IMR-90 (cell line): Measurements from ENCODE around the gene TRAPPC2B. TPM values are rescaled to one million over a fixed set of nuclear protein-coding genes. Genes with fewer than 3 reads are reported as not detected.

Source experiments
- ATAC-seq: fragments of 200-7000 bp; cut with Tn5 transposase; 2 replicates; pipeline ENCODE4 v1.9.1; 2020; ENCODE audit warnings: low read depth, mild to moderate bottlenecking, moderate library complexity
- BruUV-seq: library from RNA; stranded (reverse); fragments of 400-500 nt; replicated peaks from 2 replicates; lab custom pipeline; 2021; lab: Mats Ljungman, UMichigan
- CTCF ChIA-PET: fragments of 300-600 bp; formaldehyde crosslinking; extraction: SDS; loops from one replicate; lab custom pipeline; 2021; ENCODE audit warnings: antibody characterized with exemption; lab: Yijun Ruan, JAX
- POLR2A ChIA-PET: fragments of 300-600 bp; sonication (Branson Sonifier 250); formaldehyde crosslinking; loops from one replicate; lab custom pipeline; 2022; ENCODE audit warnings: antibody characterized with exemption; ENCODE audit not compliant: unreplicated experiment; lab: Charles Lee
- DNase-seq: peaks from one replicate; pipeline ENCODE4 v3.0.0; 2013
- H2AFZ ChIP-seq: replicated peaks from 2 replicates; pipeline ENCODE3; 2013; ENCODE audit warnings: low read length, mild to moderate bottlenecking; ENCODE audit not compliant: poor library complexity
- H2AK5ac ChIP-seq: 2 replicates; pipeline ENCODE4 v1.6.1; 2013; ENCODE audit warnings: low read depth, low read length, inconsistent platforms
- H2AK9ac ChIP-seq: replicated peaks from 2 replicates; pipeline ENCODE3; 2013; ENCODE audit warnings: mild to moderate bottlenecking, low read depth, low read length, moderate library complexity; ENCODE audit not compliant: poor library complexity
- H2BK120ac ChIP-seq: 2 replicates; pipeline ENCODE4 v1.6.1; 2013; ENCODE audit warnings: low read depth, low read length, inconsistent platforms
- H2BK15ac ChIP-seq: 3 replicates; pipeline ENCODE4 v1.6.1; 2013; ENCODE audit warnings: low read depth, low read length, inconsistent platforms
- H2BK20ac ChIP-seq: 2 replicates; pipeline ENCODE4 v1.6.1; 2013; ENCODE audit warnings: low read depth, mild to moderate bottlenecking, inconsistent platforms, low read length, moderate library complexity
- H2BK5ac ChIP-seq: 2 replicates; pipeline ENCODE4 v1.6.1; 2013; ENCODE audit warnings: mild to moderate bottlenecking, low read depth, low read length, inconsistent platforms; ENCODE audit not compliant: poor library complexity, severe bottlenecking
- H3K14ac ChIP-seq: replicated peaks from 2 replicates; pipeline ENCODE4 v1.6.1; 2013; ENCODE audit warnings: low read depth, low read length, inconsistent platforms
- H3K18ac ChIP-seq: 2 replicates; pipeline ENCODE4 v1.6.1; 2013; ENCODE audit warnings: low read depth, low read length, control low read depth
- H3K23ac ChIP-seq: 2 replicates; pipeline ENCODE4 v1.6.1; 2013; ENCODE audit warnings: low read depth, low read length, inconsistent platforms
- H3K27ac ChIP-seq: 2 replicates; pipeline ENCODE4 v1.5.1; 2013; ENCODE audit warnings: mild to moderate bottlenecking, control low read depth, low read length; ENCODE audit not compliant: insufficient read depth
- H3K27me3 ChIP-seq: 2 replicates; pipeline ENCODE4 v1.6.1; 2013; ENCODE audit warnings: low read length; ENCODE audit not compliant: control insufficient read depth, insufficient read depth
- H3K36me3 ChIP-seq: 2 replicates; pipeline ENCODE4 v1.6.1; 2013; ENCODE audit warnings: low read length, mixed read lengths; ENCODE audit not compliant: control insufficient read depth, insufficient read depth
- H3K4ac ChIP-seq: 2 replicates; pipeline ENCODE4 v1.6.1; 2013; ENCODE audit warnings: low read depth, low read length, inconsistent platforms
- H3K4me1 ChIP-seq: 2 replicates; pipeline ENCODE4 v1.6.1; 2013; ENCODE audit warnings: low read length, mixed read lengths; ENCODE audit not compliant: control insufficient read depth, insufficient read depth
- H3K4me2 ChIP-seq: 2 replicates; pipeline ENCODE4 v1.6.1; 2013; ENCODE audit warnings: low read depth, mild to moderate bottlenecking, control low read depth, low read length, moderate library complexity
- H3K4me3 ChIP-seq: 2 replicates; pipeline ENCODE4 v1.5.1; 2013; ENCODE audit warnings: low read depth, mild to moderate bottlenecking, control low read depth, low read length, moderate library complexity; ENCODE audit not compliant: insufficient read depth
- H3K56ac ChIP-seq: 2 replicates; pipeline ENCODE4 v1.6.1; 2013; ENCODE audit warnings: low read length, inconsistent platforms; ENCODE audit not compliant: insufficient read depth; ENCODE audit errors: extremely low read depth
- H3K79me1 ChIP-seq, 2 experiments: 2 replicates each; pipeline ENCODE4 v1.6.1; 2013; ENCODE audit warnings: low read length in 2 of 2, inconsistent platforms in 1 of 2, low read depth in 1 of 2
- H3K9ac ChIP-seq: 2 replicates; pipeline ENCODE4 v1.6.1; 2013; ENCODE audit warnings: low read depth, low read length, control low read depth
- H3K9me1 ChIP-seq: 2 replicates; pipeline ENCODE4 v1.6.1; 2013; ENCODE audit warnings: low read length, inconsistent platforms; ENCODE audit not compliant: insufficient read depth
- H3K9me3 ChIP-seq: 2 replicates; pipeline ENCODE4 v1.6.1; 2013; ENCODE audit warnings: low read length; ENCODE audit not compliant: control insufficient read depth, insufficient read depth
- H4K20me1 ChIP-seq: 2 replicates; pipeline ENCODE4 v1.6.1; 2013; ENCODE audit warnings: low read length, inconsistent platforms; ENCODE audit not compliant: insufficient read depth
- H4K5ac ChIP-seq: 2 replicates; pipeline ENCODE4 v1.6.1; 2013; ENCODE audit warnings: mild to moderate bottlenecking, low read depth, low read length, control low read depth
- H4K8ac ChIP-seq, 2 experiments: 2 replicates each; pipeline ENCODE4 v1.6.1; 2013; ENCODE audit warnings: low read depth in 2 of 2, low read length in 2 of 2, control low read depth in 1 of 2, inconsistent platforms in 1 of 2
- H4K91ac ChIP-seq: 2 replicates; pipeline ENCODE4 v1.6.1; 2013; ENCODE audit warnings: low read depth, low read length, inconsistent platforms; ENCODE audit not compliant: insufficient read depth
- BHLHE40 ChIP-seq: fragments of 150-350 bp; IDR thresholded peaks from 2 replicates; pipeline ENCODE4 v1.6.1; 2016; ENCODE audit warnings: mild to moderate bottlenecking, low read depth, low read length
- MAFK ChIP-seq: IDR thresholded peaks from 2 replicates; pipeline ENCODE4 v1.6.1; 2012; ENCODE audit warnings: low read depth, low read length, improper control_type of control experiment
- RAD21 ChIP-seq: IDR thresholded peaks from 2 replicates; pipeline ENCODE4 v1.6.1; 2012; ENCODE audit warnings: low read length, improper control_type of control experiment
- WGBS, 2 experiments: methylation state at CpG; one replicate each; pipeline versions ENCODE4 v1.1.5 to v1.1.7; 2013; ENCODE audit warnings: missing lambda C conversion rate in 2 of 2; ENCODE audit not compliant: insufficient read length in 1 of 2; ENCODE audit errors: extremely low coverage in 2 of 2; 5-methylcytosine and 5-hydroxymethylcytosine counted together
- dilution Hi-C: fragments of 300-500 bp; cut with HindIII; formaldehyde crosslinking; loops from one replicate; pipeline ENCODE4 v1.14.3; 2018; ENCODE audit warnings: low sequenced_read_pairs; ENCODE audit not compliant: unreplicated experiment
- in situ Hi-C: fragments of 300-500 bp; cut with MboI; formaldehyde crosslinking; loops from 3 replicates; pipeline ENCODE4 v1.14.3; 2019; ENCODE audit warnings: low sequenced_read_pairs, inconsistent platforms, mixed read lengths
- intact Hi-C: fragments of 100-400 bp; cut with micrococcal nuclease; formaldehyde crosslinking; loops from 2 replicates; pipeline ENCODE4 v1.10.0; 2022
- polyA plus RNA-seq, 3 experiments: library from polyadenylated mRNA; depleted of rRNA; stranded (reverse); fragments of >200 nt; gene quantifications; 2 replicates each; pipeline ENCODE4 v1.2.3, GENCODE V29; 2012; ENCODE audit warnings: low replicate concordance in 1 of 3
- total RNA-seq: library from RNA; depleted of rRNA; stranded (reverse); fragments of >200 nt; gene quantifications from 2 replicates; pipeline ENCODE4 v1.2.3, GENCODE V29; 2012
- TF ChIP-seq, protein P1 (sequence below): fragments of 150-350 bp; IDR thresholded peaks from 2 replicates; pipeline ENCODE4 v1.6.1; 2017; ENCODE audit warnings: mild to moderate bottlenecking, antibody characterized with exemption, low read length, low read depth
- TF ChIP-seq, protein P2 (sequence below): conservative IDR thresholded peaks from 2 replicates; pipeline ENCODE4 v1.5.1; 2012; ENCODE audit warnings: mild to moderate bottlenecking, low read depth, low read length, improper control_type of control experiment

TRAPPC2B gene
- total and polyA plus RNA-seq, 2 of the 4 experiments (the other 2 are of a cell fraction) = 14.9 to 20.4 TPM

DNA sequence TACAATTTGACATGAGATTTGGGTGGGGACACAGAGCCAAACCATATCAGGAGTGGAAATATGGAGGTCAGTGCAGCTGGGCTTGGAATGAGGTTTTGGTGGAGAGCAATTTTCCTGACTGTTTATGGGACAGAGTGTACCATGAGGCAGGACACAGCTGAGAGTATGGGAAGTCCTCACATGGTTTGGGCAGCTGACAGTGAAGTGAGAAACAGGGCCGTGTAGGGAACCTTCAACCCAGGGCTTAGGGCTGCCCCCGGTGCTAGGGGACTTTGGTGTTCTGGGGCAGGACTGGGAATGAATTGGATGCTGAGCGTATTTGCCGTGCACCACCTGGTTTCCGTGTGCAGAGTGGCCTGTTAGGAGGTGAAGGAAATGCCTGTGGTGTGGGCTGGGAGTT, 32.4 kb downstream of the TRAPPC2B start:
- no peak overlapping the region for H4K5ac ChIP-seq
- H2AK5ac ChIP-seq = no peak overlapping the region
- peaks cover 16 to 54% of the 10 kb centered on the region in 2 experiments for H3K79me1 ChIP-seq
- no peak overlapping the region for H3K4me2 ChIP-seq
- no peaks in the 10 kb centered on the region for H3K9me1 ChIP-seq
- H3K27me3 ChIP-seq = no peaks in the 10 kb centered on the region
- peaks cover 47% of the 10 kb centered on the region for H3K36me3 ChIP-seq
- dilution Hi-C loops (no loop called here), intact Hi-C loops (no loop called here), in situ Hi-C loops (loop anchor here (25.0 kb wide), 1 partner anchor 983 kb away; the partner anchor contains the start of gene ZNF583)
- H2BK120ac ChIP-seq = no peak overlapping the region
- no peak overlapping the region for H2BK20ac ChIP-seq
- no peak overlapping the region for H4K91ac ChIP-seq
- H2AFZ ChIP-seq = no peak overlapping the region
- H3K4ac ChIP-seq = no peak overlapping the region
- H3K56ac ChIP-seq = no peak overlapping the region
- H3K27ac ChIP-seq = no peak overlapping the region
- H3K23ac ChIP-seq = no peak overlapping the region
- BruUV-seq = no TSS peak
- H3K14ac ChIP-seq = no peak overlapping the region
- no peak overlapping the region for H4K8ac ChIP-seq
- 100% methylated on average over 1 of the region's 5 CpGs; no CpG with 5 or more reads in 1 of the 2 experiments for WGBS, 2 experiments
- ATAC-seq (no peak), DNase-seq (no peak)
- H3K18ac ChIP-seq = no peak overlapping the region
- no peak for TF ChIP-seq RAD21
- TF ChIP-seq, protein P1, sequence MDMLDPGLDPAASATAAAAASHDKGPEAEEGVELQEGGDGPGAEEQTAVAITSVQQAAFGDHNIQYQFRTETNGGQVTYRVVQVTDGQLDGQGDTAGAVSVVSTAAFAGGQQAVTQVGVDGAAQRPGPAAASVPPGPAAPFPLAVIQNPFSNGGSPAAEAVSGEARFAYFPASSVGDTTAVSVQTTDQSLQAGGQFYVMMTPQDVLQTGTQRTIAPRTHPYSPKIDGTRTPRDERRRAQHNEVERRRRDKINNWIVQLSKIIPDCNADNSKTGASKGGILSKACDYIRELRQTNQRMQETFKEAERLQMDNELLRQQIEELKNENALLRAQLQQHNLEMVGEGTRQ = no peak
- no peak for TF ChIP-seq MAFK
- no peak for TF ChIP-seq BHLHE40
- TF ChIP-seq, protein P2, sequence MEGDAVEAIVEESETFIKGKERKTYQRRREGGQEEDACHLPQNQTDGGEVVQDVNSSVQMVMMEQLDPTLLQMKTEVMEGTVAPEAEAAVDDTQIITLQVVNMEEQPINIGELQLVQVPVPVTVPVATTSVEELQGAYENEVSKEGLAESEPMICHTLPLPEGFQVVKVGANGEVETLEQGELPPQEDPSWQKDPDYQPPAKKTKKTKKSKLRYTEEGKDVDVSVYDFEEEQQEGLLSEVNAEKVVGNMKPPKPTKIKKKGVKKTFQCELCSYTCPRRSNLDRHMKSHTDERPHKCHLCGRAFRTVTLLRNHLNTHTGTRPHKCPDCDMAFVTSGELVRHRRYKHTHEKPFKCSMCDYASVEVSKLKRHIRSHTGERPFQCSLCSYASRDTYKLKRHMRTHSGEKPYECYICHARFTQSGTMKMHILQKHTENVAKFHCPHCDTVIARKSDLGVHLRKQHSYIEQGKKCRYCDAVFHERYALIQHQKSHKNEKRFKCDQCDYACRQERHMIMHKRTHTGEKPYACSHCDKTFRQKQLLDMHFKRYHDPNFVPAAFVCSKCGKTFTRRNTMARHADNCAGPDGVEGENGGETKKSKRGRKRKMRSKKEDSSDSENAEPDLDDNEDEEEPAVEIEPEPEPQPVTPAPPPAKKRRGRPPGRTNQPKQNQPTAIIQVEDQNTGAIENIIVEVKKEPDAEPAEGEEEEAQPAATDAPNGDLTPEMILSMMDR = no peak
- no peak overlapping the region for H2AK9ac ChIP-seq
- H2BK15ac ChIP-seq = no peak overlapping the region
- ChIA-PET POLR2A (no interaction called here), CTCF (no interaction called here)
- H3K9ac ChIP-seq = no peak overlapping the region
- H2BK5ac ChIP-seq = no peak overlapping the region
- H3K4me3 ChIP-seq = no peak overlapping the region
- H3K9me3 ChIP-seq = peaks cover 22% of the 10 kb centered on the region
- peaks cover 4% of the 10 kb centered on the region for H4K20me1 ChIP-seq
- peaks cover under 1% of the 10 kb centered on the region; the same call in 1 of the 2 replicates for H3K4me1 ChIP-seq
